ENCODE data around the gene C10orf95.

- TF ChIP-seq CTCF (conservative IDR thresholded peaks at IDR 0.05; ENCODE audit: low read length): no peak
- no peak for TF ChIP-seq EZH2phosphoT487 (IDR thresholded peaks at IDR 0.05; ENCODE audit: borderline replicate concordance)
These were observed 2.2 kb upstream of the C10orf95 start for GRCh38 chr10:102453502-102453901.
